ENCODE data around the gene TRIM74. TPM values are rescaled to one million over a fixed set of nuclear protein-coding genes. Genes with fewer than 3 reads are reported as not detected.
"Not testable (repeated sequence)": the region's sequence is repeated elsewhere in the genome, so short reads cannot be mapped to it uniquely, and the experiment has no call there.

TRIM74 gene
- total RNA-seq: 2.7 TPM

- not testable (repeated sequence) for DNase-seq (ENCODE audit: low spot score)
Observed at GRCh38 chr7:72968980-72969516, at the start of gene TRIM74. Gene TRIM74, minus strand, starts transcription at chr7:72969466. Its CDS starts 3,309 bp downstream, at chr7:72966157.

- DNase-seq (ENCODE audit: low spot score): not testable (repeated sequence)
Observed at GRCh38 chr7:73006491-73006890, 37.2 kb upstream of the TRIM74 start.

GRCh38 chr7:73005693-73006447 lies 36.6 kb upstream of the TRIM74 start:
- DNase-seq (ENCODE audit: low spot score): peak; percentile 88

- DNase-seq (ENCODE audit: low spot score): peak; percentile 41
Observed at GRCh38 chr7:73005356-73005692, 36.1 kb upstream of the TRIM74 start.

GRCh38 chr7:72997887-72998468 lies 28.7 kb upstream of the TRIM74 start:
- not testable (repeated sequence) for DNase-seq (ENCODE audit: low spot score)

GRCh38 chr7:72997447-72997846 lies 28.2 kb upstream of the TRIM74 start:
- DNase-seq (ENCODE audit: low spot score): not testable (repeated sequence)

GRCh38 chr7:72995484-72995883 lies 26.2 kb upstream of the TRIM74 start:
- not testable (repeated sequence) for DNase-seq (ENCODE audit: low spot score)

- DNase-seq (ENCODE audit: low spot score): not testable (repeated sequence)
Observed at GRCh38 chr7:72990146-72990913, 21.1 kb upstream of the TRIM74 start.

GRCh38 chr7:72982084-72982483 lies 12.8 kb upstream of the TRIM74 start:
- DNase-seq (ENCODE audit: low spot score): not testable (repeated sequence)

- DNase-seq (ENCODE audit: low spot score): not testable (repeated sequence)
Observed at GRCh38 chr7:72980382-72980781, 11.1 kb upstream of the TRIM74 start.

- DNase-seq (ENCODE audit: low spot score): not testable (repeated sequence)
Observed at GRCh38 chr7:72976434-72976833, 7.2 kb upstream of the TRIM74 start.

GRCh38 chr7:72975656-72976286 lies 6.5 kb upstream of the TRIM74 start:
- DNase-seq (ENCODE audit: low spot score): not testable (repeated sequence)

- DNase-seq (ENCODE audit: low spot score): not testable (repeated sequence)
Observed at GRCh38 chr7:72974781-72975180, 5.5 kb upstream of the TRIM74 start.

- DNase-seq (ENCODE audit: low spot score): not testable (repeated sequence)
Observed at GRCh38 chr7:72971505-72971904, 2.2 kb upstream of the TRIM74 start.

- DNase-seq (ENCODE audit: low spot score): not testable (repeated sequence)
Observed at GRCh38 chr7:72969688-72970087, 422 bp upstream of the TRIM74 start.

- DNase-seq (ENCODE audit: low spot score): not testable (repeated sequence)
Observed at GRCh38 chr7:72966892-72967291, 2.4 kb downstream of the TRIM74 start.

- DNase-seq (ENCODE audit: low spot score): not testable (repeated sequence)
Observed at GRCh38 chr7:72965186-72965975, 3.9 kb downstream of the TRIM74 start.

GRCh38 chr7:72963056-72963455 lies 6.2 kb downstream of the TRIM74 start:
- DNase-seq (ENCODE audit: low spot score): not testable (repeated sequence)

- not testable (repeated sequence) for DNase-seq (ENCODE audit: low spot score)
Observed at GRCh38 chr7:72961346-72961650, 8.0 kb downstream of the TRIM74 start.

- DNase-seq (ENCODE audit: low spot score): not testable (repeated sequence)
Observed at GRCh38 chr7:72960626-72961345, 8.5 kb downstream of the TRIM74 start.

All from mucosa of gallbladder (tissue), 1 donor.